Activated CD8-positive, alpha-beta memory T cell treated with anti-CD3 and anti-CD28 coated beads for 4 hours (primary cell): ENCODE measurements around the gene PKDCC.
"Not testable (repeated sequence)": the region's sequence is repeated elsewhere in the genome, so short reads cannot be mapped to it uniquely, and the experiment has no call there.

Experiments
- DNase-seq, 2 donors: peaks; one replicate each; pipeline ENCODE4 v3.0.0-alpha.2; 2020; ENCODE audit warnings: low read depth in 2 of 2

PKDCC gene

GRCh38 chr2:42063431-42064171 lies 15.8 kb downstream of the PKDCC start:
- no peak for DNase-seq

GRCh38 chr2:42064417-42064942 lies 16.7 kb downstream of the PKDCC start:
- no peak for DNase-seq

- DNase-seq, result not testable (repeated sequence)
Observed at GRCh38 chr2:42065753-42066152, 17.9 kb downstream of the PKDCC start.

- DNase-seq, result not testable (repeated sequence)
Observed at GRCh38 chr2:42067001-42067400, 19.2 kb downstream of the PKDCC start.

- DNase-seq, result no peak
Observed at GRCh38 chr2:42067521-42067920, 19.7 kb downstream of the PKDCC start.

GRCh38 chr2:42068571-42069178 lies 20.9 kb downstream of the PKDCC start:
- DNase-seq, result no peak

- no peak for DNase-seq
Observed at GRCh38 chr2:42069568-42069967, 21.7 kb downstream of the PKDCC start.

GRCh38 chr2:42071791-42072190 lies 24.0 kb downstream of the PKDCC start:
- no peak for DNase-seq

GRCh38 chr2:42072349-42073118 lies 24.7 kb downstream of the PKDCC start:
- no peak for DNase-seq

GRCh38 chr2:42073739-42074503 lies 26.1 kb downstream of the PKDCC start:
- DNase-seq, result no peak

- DNase-seq, result no peak
Observed at GRCh38 chr2:42074661-42075060, 26.8 kb downstream of the PKDCC start.

- no peak for DNase-seq
Observed at GRCh38 chr2:42076357-42077225, 28.8 kb downstream of the PKDCC start.

- no peak for DNase-seq
Observed at GRCh38 chr2:42077343-42077742, 29.5 kb downstream of the PKDCC start.

GRCh38 chr2:42079737-42080287 lies 32.0 kb downstream of the PKDCC start:
- DNase-seq, result no peak

- DNase-seq, result not testable (repeated sequence)
Observed at GRCh38 chr2:42081151-42081550, 33.3 kb downstream of the PKDCC start.

GRCh38 chr2:42082016-42082415 lies 34.2 kb downstream of the PKDCC start:
- no peak for DNase-seq

GRCh38 chr2:42084231-42084671 lies 36.4 kb downstream of the PKDCC start:
- no peak for DNase-seq

- DNase-seq, result not testable (repeated sequence)
Observed at GRCh38 chr2:42085070-42085469, 37.2 kb downstream of the PKDCC start.

- DNase-seq, result no peak
Observed at GRCh38 chr2:42085706-42086487, 38.1 kb downstream of the PKDCC start.
